Mammary epithelial cell (primary cell): ENCODE results near the gene TCF4.

Experiments
- EZH2 ChIP-seq: IDR thresholded peaks from 2 replicates; pipeline ENCODE4 v1.6.1; 2012; ENCODE audit warnings: low read length, inconsistent platforms, borderline replicate concordance
- TF ChIP-seq, protein P1 (sequence below), 2 donors: IDR thresholded peaks in 1 of 2; conservative IDR thresholded peaks in 1 of 2; 2 replicates each; pipeline ENCODE4 v1.5.1; 2011 to 2012; ENCODE audit warnings: inconsistent platforms in 2 of 2, low read length in 2 of 2, mild to moderate bottlenecking in 2 of 2, control low read depth in 1 of 2, low read depth in 1 of 2; ENCODE audit not compliant: insufficient read depth in 1 of 2; ENCODE audit errors: extremely low read depth in 1 of 2

DNA sequence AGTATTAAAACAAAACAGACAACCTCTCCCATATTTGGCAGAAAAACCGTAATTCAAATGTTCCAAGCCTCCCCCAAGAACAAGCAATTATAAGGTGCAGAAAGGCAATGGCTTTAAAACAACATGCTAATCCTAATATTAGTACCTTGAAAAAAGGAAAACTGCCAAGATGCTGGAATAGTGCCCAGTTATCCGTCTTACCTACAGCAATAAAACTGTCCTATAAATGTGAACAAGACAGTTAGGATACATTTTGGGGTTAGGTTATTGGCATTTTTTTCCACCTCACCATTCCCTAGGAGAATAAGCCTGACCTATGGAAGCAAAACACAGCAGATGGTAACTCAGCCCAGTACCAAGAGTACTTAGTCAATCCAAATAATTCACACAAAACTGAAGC, 83.2 kb downstream of the TCF4 start:
- TF ChIP-seq, protein P1, sequence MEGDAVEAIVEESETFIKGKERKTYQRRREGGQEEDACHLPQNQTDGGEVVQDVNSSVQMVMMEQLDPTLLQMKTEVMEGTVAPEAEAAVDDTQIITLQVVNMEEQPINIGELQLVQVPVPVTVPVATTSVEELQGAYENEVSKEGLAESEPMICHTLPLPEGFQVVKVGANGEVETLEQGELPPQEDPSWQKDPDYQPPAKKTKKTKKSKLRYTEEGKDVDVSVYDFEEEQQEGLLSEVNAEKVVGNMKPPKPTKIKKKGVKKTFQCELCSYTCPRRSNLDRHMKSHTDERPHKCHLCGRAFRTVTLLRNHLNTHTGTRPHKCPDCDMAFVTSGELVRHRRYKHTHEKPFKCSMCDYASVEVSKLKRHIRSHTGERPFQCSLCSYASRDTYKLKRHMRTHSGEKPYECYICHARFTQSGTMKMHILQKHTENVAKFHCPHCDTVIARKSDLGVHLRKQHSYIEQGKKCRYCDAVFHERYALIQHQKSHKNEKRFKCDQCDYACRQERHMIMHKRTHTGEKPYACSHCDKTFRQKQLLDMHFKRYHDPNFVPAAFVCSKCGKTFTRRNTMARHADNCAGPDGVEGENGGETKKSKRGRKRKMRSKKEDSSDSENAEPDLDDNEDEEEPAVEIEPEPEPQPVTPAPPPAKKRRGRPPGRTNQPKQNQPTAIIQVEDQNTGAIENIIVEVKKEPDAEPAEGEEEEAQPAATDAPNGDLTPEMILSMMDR (conservative IDR thresholded peaks at IDR 0.05 in 1 of 2, IDR thresholded peaks at IDR 0.05 in 1 of 2; ENCODE audit: extremely low read depth in 1 of 2, insufficient read depth in 1 of 2, low read depth in 1 of 2, low read length in 2 of 2) = no peak
- TF ChIP-seq EZH2 = no peak
